Right renal cortex interstitium (tissue), 3 donors: ENCODE measurements around the gene HTRA3. TPM values are rescaled to one million over a fixed set of nuclear protein-coding genes. Genes with fewer than 3 reads are reported as not detected.

Experiments
- DNase-seq, 3 donors: peaks; one replicate each; pipeline ENCODE4 v3.0.0-alpha.2; 2013; ENCODE audit warnings: low read depth in 3 of 3, low spot score in 2 of 3
- polyA plus RNA-seq, 3 donors: library from polyadenylated mRNA; unstranded; fragments of 120-200 nt; gene quantifications; one replicate each; pipeline ENCODE4 v1.2.1, GENCODE V29; 2013; ENCODE audit not compliant: insufficient read length in 3 of 3

Gene HTRA3
- polyA plus RNA-seq, 3 donors: 7.9 to 9.9 (median 8.7) TPM

GRCh38 chr4:8321771-8322170 is 52.2 kb downstream of the HTRA3 start:
- DNase-seq: no peak

GRCh38 chr4:8322794-8323704 is 53.5 kb downstream of the HTRA3 start:
- DNase-seq: no peak

- no peak for DNase-seq
Measured at GRCh38 chr4:8323947-8324555, 54.5 kb downstream of the HTRA3 start.

- no peak for DNase-seq
Measured at GRCh38 chr4:8324640-8325239, 55.2 kb downstream of the HTRA3 start.

GRCh38 chr4:8325291-8325973 is 55.9 kb downstream of the HTRA3 start:
- DNase-seq: no peak

GRCh38 chr4:8326206-8326605 is 56.7 kb downstream of the HTRA3 start:
- DNase-seq: no peak

GRCh38 chr4:8328456-8328855 is 58.9 kb downstream of the HTRA3 start:
- no peak for DNase-seq

- no peak for DNase-seq
Measured at GRCh38 chr4:8328866-8329559, 59.5 kb downstream of the HTRA3 start.

GRCh38 chr4:8329560-8329858 is 60.0 kb downstream of the HTRA3 start:
- no peak for DNase-seq

GRCh38 chr4:8329859-8330761 is 60.6 kb downstream of the HTRA3 start:
- no peak for DNase-seq

GRCh38 chr4:8330821-8331574 is 61.4 kb downstream of the HTRA3 start:
- DNase-seq: no peak

- no peak for DNase-seq
Measured at GRCh38 chr4:8331575-8331955, 62.0 kb downstream of the HTRA3 start.

GRCh38 chr4:8332038-8332857 is 62.7 kb downstream of the HTRA3 start:
- DNase-seq: no peak

- DNase-seq: no peak
Measured at GRCh38 chr4:8332891-8333331, 63.4 kb downstream of the HTRA3 start.

GRCh38 chr4:8333726-8334460 is 64.3 kb downstream of the HTRA3 start:
- DNase-seq: no peak

- DNase-seq: no peak
Measured at GRCh38 chr4:8334786-8335460, 65.4 kb downstream of the HTRA3 start.

- DNase-seq: no peak
Measured at GRCh38 chr4:8335848-8336247, 66.3 kb downstream of the HTRA3 start.
